HEK293 (cell line): ENCODE results near the gene SIRT7.
A peak's percentile ranks its signal among the peaks of the same experiment; 100 is the strongest.

Source experiments
- CTCF ChIA-PET: fragments of 350-600 bp; formaldehyde crosslinking; extraction: SDS; loops from one replicate; lab custom pipeline; 2021; ENCODE audit warnings: antibody characterized with exemption; lab: Yijun Ruan, JAX
- POLR2A ChIA-PET: fragments of 300-600 bp; formaldehyde crosslinking; extraction: SDS; loops from one replicate; lab custom pipeline; 2020; ENCODE audit warnings: antibody characterized with exemption, inconsistent platforms; lab: Yijun Ruan, JAX
- H3K27ac ChIP-seq: fragments of 200-500 bp; sonication (Bioruptor generic); 2 replicates; pipeline ENCODE4 v1.5.1; 2014; ENCODE audit warnings: low read depth, low read length, control low read depth, inconsistent platforms; ENCODE audit errors: extremely low read depth
- H3K36me3 ChIP-seq, 2 experiments: fragments of 200-500 bp in 1 of 2; sonication (Bioruptor generic) in 1 of 2; 1 replicate in 1 of 2; 2 replicates in 1 of 2; pipeline ENCODE4 v1.5.1; 2014 to 2017; ENCODE audit warnings: inconsistent platforms in 2 of 2, low read length in 2 of 2; ENCODE audit not compliant: control insufficient read depth in 2 of 2, insufficient read depth in 1 of 2
- H3K4me1 ChIP-seq: fragments of 200-500 bp; sonication (Bioruptor generic); 2 replicates; pipeline ENCODE4 v1.5.1; 2014; ENCODE audit warnings: mild to moderate bottlenecking, low read length, inconsistent platforms; ENCODE audit not compliant: control insufficient read depth, insufficient read depth
- H3K4me3 ChIP-seq: 2 replicates; pipeline ENCODE4 v1.5.1; 2011; ENCODE audit warnings: low read depth, mild to moderate bottlenecking, control low read depth, low read length, moderate library complexity
- H3K9me3 ChIP-seq: fragments of 200-500 bp; sonication (Bioruptor generic); 2 replicates; pipeline ENCODE4 v1.5.1; 2014; ENCODE audit warnings: low read depth, low read length, inconsistent platforms; ENCODE audit not compliant: control insufficient read depth, insufficient read depth
- ELK4 ChIP-seq: IDR thresholded peaks from 2 replicates; pipeline ENCODE4 v1.6.1; 2011; ENCODE audit warnings: mild to moderate bottlenecking, low read depth, low read length, borderline replicate concordance
- GLIS2 ChIP-seq: fragments of 450-650 bp; formaldehyde crosslinking; IDR thresholded peaks from 2 replicates; pipeline ENCODE4 v1.5.1; 2016; ENCODE audit warnings: missing biosample characterization, missing genetic modification characterization
- OVOL3 ChIP-seq: fragments of 450-650 bp; formaldehyde crosslinking; IDR thresholded peaks from 2 replicates; pipeline ENCODE4 v1.5.1; 2016; ENCODE audit warnings: missing biosample characterization, missing genetic modification characterization
- TCF7L2 ChIP-seq: IDR thresholded peaks from 2 replicates; pipeline ENCODE4 v1.6.1; 2011; ENCODE audit warnings: low read depth, mild to moderate bottlenecking, inconsistent platforms, low read length, moderate library complexity, borderline replicate concordance
- ZNF138 ChIP-seq: fragments of 450-650 bp; formaldehyde crosslinking; IDR thresholded peaks from 2 replicates; pipeline ENCODE4 v1.5.1; 2016; ENCODE audit warnings: missing biosample characterization, missing genetic modification characterization, borderline replicate concordance
- ZNF23 ChIP-seq: fragments of 450-650 bp; formaldehyde crosslinking; IDR thresholded peaks from 2 replicates; pipeline ENCODE4 v1.5.1; 2016; ENCODE audit warnings: missing biosample characterization, missing genetic modification characterization, borderline replicate concordance
- ZNF274 ChIP-seq, 2 experiments: fragments of 200-500 bp in 1 of 2; fragments of 450-650 bp in 1 of 2; sonication (Bioruptor generic) in 1 of 2; formaldehyde crosslinking in 1 of 2; IDR thresholded peaks; 2 replicates each; pipeline versions ENCODE4 v1.5.1 to v1.6.1; 2014 to 2016; ENCODE audit warnings: borderline replicate concordance in 1 of 2, inconsistent platforms in 1 of 2, low read length in 1 of 2, missing biosample characterization in 1 of 2, missing genetic modification characterization in 1 of 2
- ZNF37A ChIP-seq: fragments of 450-650 bp; IDR thresholded peaks from 2 replicates; pipeline ENCODE4 v1.5.1; 2018; ENCODE audit warnings: missing biosample characterization, missing genetic modification characterization
- ZNF629 ChIP-seq: fragments of 450-650 bp; formaldehyde crosslinking; IDR thresholded peaks from 2 replicates; pipeline ENCODE4 v1.5.1; 2017; ENCODE audit warnings: missing biosample characterization, missing genetic modification characterization
- ZNF639 ChIP-seq: fragments of 450-650 bp; formaldehyde crosslinking; IDR thresholded peaks from 2 replicates; pipeline ENCODE4 v1.5.1; 2016; ENCODE audit warnings: missing biosample characterization, missing genetic modification characterization
- ZNF792 ChIP-seq: fragments of 450-650 bp; formaldehyde crosslinking; IDR thresholded peaks from 2 replicates; pipeline ENCODE4 v1.5.1; 2016; ENCODE audit warnings: missing biosample characterization, missing genetic modification characterization
- ZSCAN5A ChIP-seq: fragments of 450-650 bp; formaldehyde crosslinking; IDR thresholded peaks from 2 replicates; pipeline ENCODE4 v1.5.1; 2016; ENCODE audit warnings: missing biosample characterization, missing genetic modification characterization
- TF ChIP-seq, protein P1 (sequence below): fragments of 450-650 bp; formaldehyde crosslinking; IDR thresholded peaks from 2 replicates; pipeline ENCODE4 v1.5.1; 2016; ENCODE audit warnings: missing biosample characterization, missing genetic modification characterization
- TF ChIP-seq, protein P2 (sequence below): fragments of 450-650 bp; formaldehyde crosslinking; IDR thresholded peaks from 2 replicates; pipeline ENCODE4 v1.5.1; 2017; ENCODE audit warnings: missing biosample characterization, missing genetic modification characterization
- TF ChIP-seq, protein P3 (sequence below): fragments of 450-650 bp; formaldehyde crosslinking; IDR thresholded peaks from 2 replicates; pipeline ENCODE4 v1.5.1; 2016; ENCODE audit warnings: missing biosample characterization, missing genetic modification characterization

SIRT7 gene

GRCh38 chr17:81929253-81930141 is 11.5 kb upstream of the SIRT7 start (continued):
- TF ChIP-seq, protein P1, sequence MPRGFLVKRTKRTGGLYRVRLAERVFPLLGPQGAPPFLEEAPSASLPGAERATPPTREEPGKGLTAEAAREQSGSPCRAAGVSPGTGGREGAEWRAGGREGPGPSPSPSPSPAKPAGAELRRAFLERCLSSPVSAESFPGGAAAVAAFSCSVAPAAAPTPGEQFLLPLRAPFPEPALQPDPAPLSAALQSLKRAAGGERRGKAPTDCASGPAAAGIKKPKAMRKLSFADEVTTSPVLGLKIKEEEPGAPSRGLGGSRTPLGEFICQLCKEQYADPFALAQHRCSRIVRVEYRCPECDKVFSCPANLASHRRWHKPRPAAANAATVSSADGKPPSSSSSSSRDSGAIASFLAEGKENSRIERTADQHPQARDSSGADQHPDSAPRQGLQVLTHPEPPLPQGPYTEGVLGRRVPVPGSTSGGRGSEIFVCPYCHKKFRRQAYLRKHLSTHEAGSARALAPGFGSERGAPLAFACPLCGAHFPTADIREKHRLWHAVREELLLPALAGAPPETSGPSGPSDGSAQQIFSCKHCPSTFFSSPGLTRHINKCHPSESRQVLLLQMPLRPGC (tag by site-specific recombination) = no peak
- no peak for TF ChIP-seq TCF7L2

GRCh38 chr17:81928544-81929252 is 10.7 kb upstream of the SIRT7 start:
- Histone ChIP-seq H3K27ac (peak overlapping the region; percentile 75; the same call in 1 of the 2 replicates), H3K4me3 (no peak overlapping the region), H3K9me3 (no peaks in the 10 kb centered on the region), H3K4me1 (peaks cover 3% of the 10 kb centered on the region; the same call in 1 of the 2 replicates), H3K36me3 (no peaks in the 10 kb centered on the region)
- CTCF ChIA-PET = interaction anchor here (0.7 to 1.8 kb wide), 7 partner anchors 15 to 1792 kb away, joined by 3 to 12 read pairs (median 4); partner anchors contain the start of gene NOTUM
- POLR2A ChIA-PET = interaction anchor here (1.4 to 1.7 kb wide), 3 partner anchors 39 to 226 kb away, joined by 3 to 5 read pairs (median 5); partner anchors contain the start of gene MRPL12
- TF ChIP-seq ZNF23 (tag by site-specific recombination) (no peak), GLIS2 (tag by site-specific recombination) (no peak; the same call in 1 of the 2 replicates), ZNF138 (tag by site-specific recombination) (no peak), ZNF792 (tag by site-specific recombination) (no peak), ZSCAN5A (no peak), ELK4 (no peak), OVOL3 (no peak), ZNF629 (tag by site-specific recombination) (no peak), ZNF639 (no peak), TCF7L2 (no peak), ZNF274 (IDR thresholded peaks at IDR 0.05; ENCODE audit: low read length) (no peak), ZNF274 (tag by site-specific recombination; IDR thresholded peaks at IDR 0.05; ENCODE audit: borderline replicate concordance) (no peak), ZNF37A (tag by site-specific recombination) (no peak)
- TF ChIP-seq, protein P2, sequence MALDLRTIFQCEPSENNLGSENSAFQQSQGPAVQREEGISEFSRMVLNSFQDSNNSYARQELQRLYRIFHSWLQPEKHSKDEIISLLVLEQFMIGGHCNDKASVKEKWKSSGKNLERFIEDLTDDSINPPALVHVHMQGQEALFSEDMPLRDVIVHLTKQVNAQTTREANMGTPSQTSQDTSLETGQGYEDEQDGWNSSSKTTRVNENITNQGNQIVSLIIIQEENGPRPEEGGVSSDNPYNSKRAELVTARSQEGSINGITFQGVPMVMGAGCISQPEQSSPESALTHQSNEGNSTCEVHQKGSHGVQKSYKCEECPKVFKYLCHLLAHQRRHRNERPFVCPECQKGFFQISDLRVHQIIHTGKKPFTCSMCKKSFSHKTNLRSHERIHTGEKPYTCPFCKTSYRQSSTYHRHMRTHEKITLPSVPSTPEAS (tag by site-specific recombination) = no peak
- TF ChIP-seq, protein P3, sequence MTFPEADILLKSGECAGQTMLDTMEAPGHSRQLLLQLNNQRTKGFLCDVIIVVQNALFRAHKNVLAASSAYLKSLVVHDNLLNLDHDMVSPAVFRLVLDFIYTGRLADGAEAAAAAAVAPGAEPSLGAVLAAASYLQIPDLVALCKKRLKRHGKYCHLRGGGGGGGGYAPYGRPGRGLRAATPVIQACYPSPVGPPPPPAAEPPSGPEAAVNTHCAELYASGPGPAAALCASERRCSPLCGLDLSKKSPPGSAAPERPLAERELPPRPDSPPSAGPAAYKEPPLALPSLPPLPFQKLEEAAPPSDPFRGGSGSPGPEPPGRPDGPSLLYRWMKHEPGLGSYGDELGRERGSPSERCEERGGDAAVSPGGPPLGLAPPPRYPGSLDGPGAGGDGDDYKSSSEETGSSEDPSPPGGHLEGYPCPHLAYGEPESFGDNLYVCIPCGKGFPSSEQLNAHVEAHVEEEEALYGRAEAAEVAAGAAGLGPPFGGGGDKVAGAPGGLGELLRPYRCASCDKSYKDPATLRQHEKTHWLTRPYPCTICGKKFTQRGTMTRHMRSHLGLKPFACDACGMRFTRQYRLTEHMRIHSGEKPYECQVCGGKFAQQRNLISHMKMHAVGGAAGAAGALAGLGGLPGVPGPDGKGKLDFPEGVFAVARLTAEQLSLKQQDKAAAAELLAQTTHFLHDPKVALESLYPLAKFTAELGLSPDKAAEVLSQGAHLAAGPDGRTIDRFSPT (tag by site-specific recombination) = peak; percentile 45; the same call in 1 of the 2 replicates
- TF ChIP-seq, protein P1 (tag by site-specific recombination) = no peak
